Activated CD4-positive, alpha-beta T cell treated with anti-CD3 and anti-CD28 coated beads for 4 hours (primary cell): ENCODE data around the gene OTOP3.
"Not testable (repeated sequence)": the region's sequence is repeated elsewhere in the genome, so short reads cannot be mapped to it uniquely, and the experiment has no call there.

ENCODE experiments used
- DNase-seq, 2 donors: peaks; one replicate each; pipeline ENCODE4 v3.0.0-alpha.2; 2020

Gene OTOP3, protein sequence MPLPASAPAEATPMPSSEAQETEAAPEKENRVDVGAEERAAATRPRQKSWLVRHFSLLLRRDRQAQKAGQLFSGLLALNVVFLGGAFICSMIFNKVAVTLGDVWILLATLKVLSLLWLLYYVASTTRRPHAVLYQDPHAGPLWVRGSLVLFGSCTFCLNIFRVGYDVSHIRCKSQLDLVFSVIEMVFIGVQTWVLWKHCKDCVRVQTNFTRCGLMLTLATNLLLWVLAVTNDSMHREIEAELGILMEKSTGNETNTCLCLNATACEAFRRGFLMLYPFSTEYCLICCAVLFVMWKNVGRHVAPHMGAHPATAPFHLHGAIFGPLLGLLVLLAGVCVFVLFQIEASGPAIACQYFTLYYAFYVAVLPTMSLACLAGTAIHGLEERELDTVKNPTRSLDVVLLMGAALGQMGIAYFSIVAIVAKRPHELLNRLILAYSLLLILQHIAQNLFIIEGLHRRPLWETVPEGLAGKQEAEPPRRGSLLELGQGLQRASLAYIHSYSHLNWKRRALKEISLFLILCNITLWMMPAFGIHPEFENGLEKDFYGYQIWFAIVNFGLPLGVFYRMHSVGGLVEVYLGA

GRCh38 chr17:74935585-74936469 lies at the start of gene OTOP3:
Gene OTOP3 (plus strand): TSS chr17:74935898. CDS start chr17:74935922, 24 bp downstream.
- no peak for DNase-seq

DNA sequence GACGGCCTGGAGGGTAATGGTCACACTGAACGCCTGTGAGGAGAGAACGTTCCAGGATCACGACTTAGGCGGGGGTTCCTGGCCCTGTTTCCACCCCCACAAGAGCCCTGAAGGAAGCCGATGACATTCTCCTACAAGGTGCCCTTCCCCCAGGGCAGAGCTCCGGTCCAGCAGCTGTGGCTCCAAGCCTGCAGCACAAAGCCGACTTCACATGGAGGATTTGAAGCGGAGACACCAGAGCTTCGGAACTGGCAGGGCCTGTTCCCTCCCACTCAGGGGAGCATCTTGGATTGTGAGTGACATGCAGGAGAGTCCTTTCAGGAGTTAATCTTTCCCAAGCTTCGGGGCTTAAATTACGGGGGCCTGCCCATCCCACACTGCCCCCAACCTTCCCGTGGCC lies 47.2 kb upstream of the OTOP3 start:
- DNase-seq: no peak

GRCh38 chr17:74890554-74890953 lies 45.1 kb upstream of the OTOP3 start:
- DNase-seq: no peak

- DNase-seq: no peak
Measured at GRCh38 chr17:74892013-74892841, 43.5 kb upstream of the OTOP3 start.

DNA sequence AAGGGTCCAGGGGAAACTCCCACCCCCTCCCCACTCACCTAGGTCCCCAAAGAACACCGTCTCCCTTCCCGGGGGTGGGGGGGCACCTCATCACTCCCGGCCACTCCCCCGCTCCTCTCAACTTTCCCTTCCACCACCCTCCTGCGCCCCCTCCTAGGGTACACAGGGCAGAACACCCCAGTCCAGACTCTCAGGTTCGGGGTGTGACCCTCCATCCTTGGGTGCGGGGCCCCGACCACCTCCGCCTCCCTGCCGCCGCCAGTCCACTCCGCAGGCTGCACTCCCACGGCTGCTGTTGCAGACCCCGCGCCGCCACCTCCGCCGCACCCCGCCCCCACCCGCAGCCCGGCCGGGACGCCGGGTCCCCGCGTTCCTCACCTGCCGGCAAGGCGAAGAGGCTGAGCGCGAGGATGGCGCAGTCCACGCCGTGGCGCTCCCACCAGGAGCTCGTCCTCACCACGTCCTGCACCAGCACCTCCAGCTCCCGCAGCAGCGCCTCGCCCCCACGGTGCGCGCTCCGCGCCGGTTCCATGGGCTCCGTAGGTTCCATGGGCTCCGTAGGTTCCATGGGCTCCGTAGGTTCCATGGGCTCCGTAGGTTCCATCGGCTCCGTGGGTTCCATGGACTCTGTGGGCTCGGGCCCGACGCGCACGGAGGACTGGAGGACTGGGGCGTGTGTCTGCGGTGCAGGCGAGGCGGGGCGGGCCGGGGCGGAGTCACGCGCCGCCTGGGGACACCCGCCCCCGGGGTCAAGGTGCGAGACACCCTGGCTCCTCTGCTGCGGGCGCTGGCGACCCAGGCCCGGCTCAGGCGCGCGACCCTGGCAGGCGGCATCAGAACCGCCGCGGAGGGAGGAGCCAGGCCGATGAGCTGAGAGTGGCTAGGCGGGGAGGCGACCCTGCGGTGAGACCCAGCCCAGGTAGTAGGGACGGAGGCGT lies 42.5 kb upstream of the OTOP3 start, which contains the start of gene FADS6:
FADS6 (minus strand) TSS at position 660 of the 938 bp plus-strand sequence; CDS start at position 622, 38 bp downstream.
- DNase-seq: no peak

DNA sequence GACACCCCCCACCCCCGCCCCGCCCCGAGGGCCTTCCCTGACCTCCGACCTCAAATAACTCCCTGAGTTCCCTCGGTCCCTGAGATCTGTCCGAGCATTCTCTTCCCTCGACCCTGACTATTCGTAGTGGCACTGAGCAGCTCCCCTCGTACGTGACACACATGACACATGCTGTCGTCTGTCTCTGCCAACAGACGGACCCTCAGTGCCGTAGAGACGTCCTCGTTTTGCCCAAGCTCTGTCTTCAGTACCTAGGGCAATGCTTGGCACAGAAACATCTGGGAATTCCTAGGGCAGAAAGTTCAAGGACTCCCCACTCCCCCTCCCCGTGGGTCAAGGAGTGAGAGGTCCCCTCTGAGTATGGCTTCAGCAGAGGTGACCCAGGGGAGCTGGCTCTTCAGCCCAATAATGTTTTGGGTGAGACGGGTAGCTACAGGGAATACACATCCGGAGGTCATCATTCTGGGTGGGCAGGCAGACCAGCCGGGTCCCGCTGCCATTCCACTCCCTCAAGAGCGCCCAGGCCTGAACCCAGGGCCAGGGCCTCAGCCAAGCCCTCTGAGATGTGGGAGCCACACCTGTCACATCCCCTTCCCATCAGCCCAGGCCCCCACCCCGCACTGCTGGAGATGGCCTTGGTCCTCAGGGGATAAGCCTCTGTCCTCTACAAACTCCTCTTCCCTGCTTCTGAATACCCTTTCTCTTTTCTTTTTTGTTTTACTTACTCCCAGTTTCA lies 41.6 kb upstream of the OTOP3 start:
- DNase-seq: no peak

GRCh38 chr17:74898376-74898946 lies 37.2 kb upstream of the OTOP3 start:
- no peak for DNase-seq

- no peak for DNase-seq
Measured at GRCh38 chr17:74900208-74900607, 35.5 kb upstream of the OTOP3 start.

- no peak for DNase-seq
Measured at GRCh38 chr17:74901353-74902135, 34.2 kb upstream of the OTOP3 start.

GRCh38 chr17:74903034-74903433 lies 32.7 kb upstream of the OTOP3 start:
- no peak for DNase-seq

GRCh38 chr17:74903671-74904070 lies 32.0 kb upstream of the OTOP3 start:
- no peak for DNase-seq

- no peak for DNase-seq
Measured at GRCh38 chr17:74904687-74905409, 30.9 kb upstream of the OTOP3 start.

DNA sequence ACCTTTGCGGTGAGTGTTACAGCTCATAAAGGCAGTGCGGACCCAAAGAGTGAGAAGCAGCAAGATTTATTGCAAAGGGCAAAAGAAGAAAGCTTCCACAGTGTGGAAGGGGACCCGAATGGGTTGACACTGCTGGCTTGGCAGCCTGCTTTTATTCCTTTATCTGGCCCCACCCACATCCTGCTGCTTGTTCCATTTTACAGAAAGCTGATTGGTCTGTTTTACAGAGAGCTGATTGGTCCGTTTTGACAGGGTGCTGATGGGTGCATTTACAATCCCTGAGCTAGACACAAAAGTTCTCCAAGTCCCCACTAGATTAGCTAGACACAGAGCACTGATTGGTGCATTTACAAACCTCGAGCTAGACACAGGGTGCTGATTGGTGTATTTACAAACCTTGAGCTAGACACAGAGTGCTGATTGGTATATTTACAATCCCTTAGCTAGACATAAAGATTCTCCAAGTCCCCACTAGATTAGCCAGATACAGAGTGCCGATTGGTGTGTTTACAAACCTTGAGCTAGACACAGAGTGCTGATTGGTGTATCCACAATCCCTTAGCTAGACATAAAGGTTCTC lies 29.4 kb upstream of the OTOP3 start:
- DNase-seq: not testable (repeated sequence)

DNA sequence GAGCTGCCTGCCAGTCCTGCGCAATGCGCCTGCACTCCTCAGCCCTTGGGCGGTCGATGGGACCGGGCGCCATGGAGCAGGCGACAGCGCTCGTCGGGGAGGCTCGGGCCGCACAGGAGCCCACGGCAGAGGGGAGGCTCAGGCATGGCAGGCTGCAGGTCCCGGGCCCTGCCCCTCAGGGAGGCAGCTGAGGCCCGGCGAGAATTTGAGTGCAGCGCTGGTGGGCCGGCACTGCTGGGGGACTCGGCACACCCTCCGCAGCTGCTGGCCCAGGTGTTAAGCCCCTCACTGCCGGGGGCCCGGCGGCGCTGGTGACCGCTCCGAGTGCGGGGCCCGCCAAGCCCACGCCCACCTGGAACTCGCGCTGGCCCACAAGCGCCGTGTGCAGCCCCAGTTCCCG lies 28.7 kb upstream of the OTOP3 start:
- no peak for DNase-seq

- DNase-seq: not testable (repeated sequence)
Measured at GRCh38 chr17:74909097-74909496, 26.6 kb upstream of the OTOP3 start.

DNA sequence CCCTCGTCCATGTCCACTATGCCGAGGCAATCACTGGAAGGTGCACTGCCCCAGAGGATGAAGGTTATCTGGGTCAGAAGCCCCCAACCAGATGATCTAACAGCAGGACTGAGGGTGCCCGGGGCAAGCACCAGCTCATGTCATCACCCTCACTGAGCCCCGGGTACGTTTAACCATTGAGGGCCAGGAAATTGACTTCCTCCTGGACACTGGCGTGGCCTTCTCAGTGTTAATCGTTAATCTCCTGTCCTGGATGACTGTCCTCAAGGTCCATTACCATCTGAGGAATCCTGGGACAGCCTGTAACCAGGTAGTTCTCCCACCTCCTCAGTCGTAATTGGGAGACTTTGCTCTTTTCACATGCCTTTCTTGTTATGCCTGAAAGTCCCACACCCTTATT lies 24.3 kb upstream of the OTOP3 start:
- DNase-seq: not testable (repeated sequence)

DNA sequence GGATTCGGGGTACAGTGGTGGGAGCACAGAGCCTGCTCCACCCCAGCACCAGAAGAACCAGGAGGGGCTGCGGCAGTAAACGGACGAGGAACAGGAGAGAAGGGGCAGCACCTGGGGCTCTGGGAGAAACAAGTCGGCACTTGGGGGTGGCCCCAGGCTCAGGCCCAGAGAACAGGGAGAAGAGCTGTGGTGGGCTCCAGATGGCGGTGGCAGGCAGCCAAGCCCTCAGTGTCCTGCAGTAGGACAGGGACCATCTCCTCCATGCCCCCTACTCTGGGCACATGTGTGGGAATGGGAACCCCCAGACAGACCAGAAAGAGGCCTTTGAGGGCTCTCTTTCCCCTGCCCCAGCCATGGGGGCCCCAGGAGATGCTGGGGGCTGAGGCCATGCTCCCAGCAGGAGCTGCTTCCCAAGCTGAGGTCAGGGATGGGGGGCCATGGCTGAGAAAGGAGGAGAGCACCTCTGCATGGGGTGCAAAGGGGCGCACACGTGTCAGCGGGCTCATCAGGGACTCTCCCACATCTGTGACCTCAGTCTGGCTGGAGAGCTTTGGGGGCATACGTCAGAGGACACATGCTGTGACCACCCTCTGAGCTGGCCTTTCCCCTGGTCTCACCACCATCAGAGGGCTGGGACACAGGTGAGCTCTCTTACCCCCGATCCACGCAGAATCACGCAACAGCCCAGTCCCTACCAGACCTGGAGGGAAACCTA lies 19.4 kb upstream of the OTOP3 start:
- no peak for DNase-seq

- no peak for DNase-seq
Measured at GRCh38 chr17:74916851-74917199, 18.9 kb upstream of the OTOP3 start.
